H7 (cell line): ENCODE data around the gene ESAM. TPM values are rescaled to one million over a fixed set of nuclear protein-coding genes. Genes with fewer than 3 reads are reported as not detected.
A peak's percentile ranks its signal among the peaks of the same experiment; 100 is the strongest.

ENCODE experiments used
- DNase-seq: peaks from one replicate; pipeline ENCODE4 v3.0.0; 2012
- H3K27me3 ChIP-seq: 2 replicates; pipeline ENCODE4 v1.6.0; 2011; ENCODE audit warnings: mild to moderate bottlenecking, low read length; ENCODE audit not compliant: control insufficient read depth, insufficient read depth
- H3K36me3 ChIP-seq: replicated peaks from 2 replicates; pipeline ENCODE4 v1.5.1; 2011; ENCODE audit warnings: low read length; ENCODE audit not compliant: control insufficient read depth, insufficient read depth
- H3K4me3 ChIP-seq: 2 replicates; pipeline ENCODE4 v1.5.1; 2011; ENCODE audit warnings: low read depth, mild to moderate bottlenecking, control low read depth, low read length, moderate library complexity; ENCODE audit not compliant: insufficient read depth
- total RNA-seq: library from RNA; depleted of rRNA; stranded (reverse); fragments of >200 nt; shearing (Covaris generic); gene quantifications from 2 replicates; pipeline ENCODE4 v1.2.3, GENCODE V29; 2014

ESAM gene
- total RNA-seq, 1 experiment from 2014 or later = 0.38 TPM

DNA sequence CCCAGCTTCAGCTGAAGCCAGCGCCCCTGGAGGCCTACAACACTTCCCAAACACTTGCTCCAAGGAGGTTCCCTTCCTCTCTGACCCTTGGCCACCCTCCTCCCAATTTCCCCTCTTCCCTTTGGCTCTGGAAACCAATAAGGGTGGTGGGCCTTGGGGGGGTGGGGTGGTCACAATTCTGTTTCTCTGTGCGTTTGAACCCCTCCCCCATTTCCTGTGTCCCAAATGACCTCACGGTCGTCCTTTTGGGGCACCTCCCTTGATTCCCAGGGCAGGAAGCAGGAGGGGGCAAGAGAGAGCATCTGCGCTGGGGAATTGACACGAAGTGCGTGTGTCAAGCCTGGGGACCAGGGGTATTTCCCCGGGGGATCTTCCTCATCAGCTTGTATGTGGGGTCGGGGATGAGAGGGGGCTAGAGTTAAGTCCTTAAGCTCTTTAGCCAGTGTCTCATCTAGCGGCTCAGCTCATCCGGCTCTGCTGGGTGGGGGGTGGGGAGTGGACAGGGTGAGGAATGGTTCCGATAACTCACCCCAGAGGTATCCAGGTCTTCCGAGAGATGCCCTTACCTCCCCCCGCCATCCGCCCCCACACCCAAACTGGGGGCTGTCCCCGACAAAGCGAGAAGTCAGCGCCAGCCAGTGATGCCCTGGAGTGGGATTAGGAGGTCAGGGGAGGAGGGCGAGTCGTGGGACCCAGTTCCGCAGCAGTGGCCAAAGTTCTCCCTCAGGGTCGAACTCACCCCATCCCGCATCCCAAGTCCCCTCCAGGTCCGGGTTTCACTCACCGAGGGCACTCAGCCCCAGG, 587 bp downstream of the ESAM start:
- Histone ChIP-seq H3K4me3 (peak overlapping the region; percentile 46), H3K36me3 (no peaks in the 10 kb centered on the region), H3K27me3 (peaks cover 64% of the 10 kb centered on the region)
- DNase-seq = peak; percentile 60

DNA sequence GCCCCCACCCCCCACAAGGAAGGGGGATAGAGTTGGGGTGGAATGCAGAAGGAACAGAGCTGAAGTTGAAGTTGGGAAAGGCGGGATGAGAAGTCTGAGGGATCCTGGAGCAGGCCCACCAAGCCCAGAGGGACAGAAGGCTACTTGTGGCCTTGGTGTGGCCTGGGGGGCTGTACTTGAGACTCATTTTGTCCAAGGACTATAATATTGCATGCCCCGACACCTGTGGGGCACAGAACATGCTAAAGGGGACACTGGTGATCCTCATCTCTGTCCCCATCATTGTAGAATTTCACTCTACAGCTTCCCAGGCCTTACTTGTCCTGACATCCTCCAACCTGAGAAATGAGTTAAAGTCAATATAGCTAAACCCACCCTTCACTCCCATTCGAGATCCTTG, 1.3 kb downstream of the ESAM start:
- no peaks in the 10 kb centered on the region for H3K36me3 ChIP-seq
- H3K27me3 ChIP-seq = peaks cover 71% of the 10 kb centered on the region
- no peak overlapping the region for H3K4me3 ChIP-seq
- no peak for DNase-seq

- Histone ChIP-seq H3K36me3 (no peaks in the 10 kb centered on the region), H3K4me3 (no peak overlapping the region; the same call in 1 of the 2 replicates), H3K27me3 (peaks cover 76% of the 10 kb centered on the region)
- peak; percentile 64 for DNase-seq
Observed at GRCh38 chr11:124760205-124760652, 1.9 kb downstream of the ESAM start.

- no peaks in the 10 kb centered on the region for H3K36me3 ChIP-seq
- peak overlapping the region; percentile 16; the same call in 1 of the 2 replicates for H3K4me3 ChIP-seq
- peak; percentile 81 for DNase-seq
- peaks cover 83% of the 10 kb centered on the region for H3K27me3 ChIP-seq
Observed at GRCh38 chr11:124759266-124760204, 2.6 kb downstream of the ESAM start.

DNA sequence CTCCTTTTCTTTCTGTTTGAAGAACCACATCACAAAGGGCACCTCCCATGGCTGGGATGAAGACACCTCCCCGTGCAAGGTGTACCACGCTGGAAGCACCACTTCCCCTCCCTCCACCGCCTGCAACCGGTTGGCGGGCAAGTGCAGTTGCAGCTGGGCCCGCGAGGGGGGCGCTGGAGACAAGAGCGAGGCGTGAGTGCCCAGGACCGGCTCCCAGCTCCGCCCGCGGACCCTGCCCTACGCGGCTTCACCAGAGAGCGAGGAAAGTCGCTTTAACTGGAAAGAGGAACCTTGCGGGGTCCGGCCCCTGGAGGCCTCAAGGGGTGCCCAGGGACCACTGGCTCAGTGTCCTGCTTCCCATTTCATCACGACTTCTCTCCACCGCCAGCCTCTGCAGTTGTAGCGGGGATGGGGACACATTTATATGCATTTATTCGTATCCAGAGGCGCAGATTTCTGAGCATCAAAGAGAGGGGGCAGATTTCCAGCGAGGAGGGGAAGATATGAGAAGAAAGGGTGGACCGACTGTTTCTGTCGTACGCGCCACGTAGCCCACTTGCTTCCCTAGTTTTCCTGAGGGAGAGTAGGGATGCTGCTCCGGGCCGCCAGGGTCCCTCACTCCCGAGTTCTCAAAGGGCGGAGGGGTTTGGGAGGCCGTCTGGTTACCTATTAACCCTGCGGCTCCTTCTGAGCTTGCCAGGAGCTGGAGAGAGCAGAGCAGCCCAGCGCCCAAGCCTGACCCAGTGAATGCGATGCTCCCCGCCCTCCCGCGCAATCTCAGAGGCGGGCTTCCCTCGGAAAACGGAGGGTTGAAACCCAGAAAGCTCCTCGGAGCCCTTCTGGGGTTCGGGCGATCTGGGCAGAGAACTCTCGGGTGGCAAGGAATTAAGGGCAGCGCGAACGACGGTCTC, 3.5 kb downstream of the ESAM start:
- H3K4me3 ChIP-seq = peak overlapping the region; percentile 26
- H3K27me3 ChIP-seq = peaks cover 92% of the 10 kb centered on the region
- H3K36me3 ChIP-seq = no peaks in the 10 kb centered on the region
- peak; percentile 95 for DNase-seq

GRCh38 chr11:124757320-124757719, 4.8 kb downstream of the ESAM start:
- Histone ChIP-seq H3K36me3 (no peaks in the 10 kb centered on the region), H3K4me3 (no peak overlapping the region), H3K27me3 (peaks cover 98% of the 10 kb centered on the region)
- DNase-seq = no peak

DNA sequence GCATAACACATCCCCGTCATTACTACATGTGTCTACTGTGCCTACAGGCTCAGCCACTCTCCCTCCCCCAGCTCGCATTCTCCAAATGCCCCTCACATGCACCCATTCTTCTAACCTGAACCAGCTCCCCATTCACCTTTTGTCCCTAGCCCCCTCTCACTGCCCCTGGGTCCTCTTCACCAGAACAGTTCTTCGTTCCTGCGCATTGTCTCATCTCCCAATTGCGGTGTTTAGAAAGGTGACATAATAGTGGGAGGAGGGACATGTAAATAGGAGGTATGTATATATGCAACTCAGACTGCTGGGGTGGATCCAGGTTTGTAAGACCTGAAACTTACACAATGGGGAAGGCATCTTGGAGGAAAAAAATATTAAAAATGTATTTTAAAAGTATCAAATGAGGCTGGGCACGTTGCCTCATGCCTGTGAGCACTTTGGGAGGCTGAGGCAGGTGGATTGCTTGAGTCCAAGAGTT, 5.3 kb downstream of the ESAM start:
- peak; percentile 39 for DNase-seq
- H3K4me3 ChIP-seq = no peak overlapping the region
- H3K27me3 ChIP-seq = peaks cover 99% of the 10 kb centered on the region
- H3K36me3 ChIP-seq = no peaks in the 10 kb centered on the region

- no peaks in the 10 kb centered on the region for H3K36me3 ChIP-seq
- DNase-seq = no peak
- peaks cover 99% of the 10 kb centered on the region for H3K27me3 ChIP-seq
- no peak overlapping the region for H3K4me3 ChIP-seq
Observed at GRCh38 chr11:124756033-124756752, 5.9 kb downstream of the ESAM start.

- no peak for DNase-seq
- H3K27me3 ChIP-seq = peaks cover 99% of the 10 kb centered on the region
- no peaks in the 10 kb centered on the region for H3K36me3 ChIP-seq
- no peak overlapping the region for H3K4me3 ChIP-seq
Observed at GRCh38 chr11:124754710-124755109, 7.4 kb downstream of the ESAM start.

DNA sequence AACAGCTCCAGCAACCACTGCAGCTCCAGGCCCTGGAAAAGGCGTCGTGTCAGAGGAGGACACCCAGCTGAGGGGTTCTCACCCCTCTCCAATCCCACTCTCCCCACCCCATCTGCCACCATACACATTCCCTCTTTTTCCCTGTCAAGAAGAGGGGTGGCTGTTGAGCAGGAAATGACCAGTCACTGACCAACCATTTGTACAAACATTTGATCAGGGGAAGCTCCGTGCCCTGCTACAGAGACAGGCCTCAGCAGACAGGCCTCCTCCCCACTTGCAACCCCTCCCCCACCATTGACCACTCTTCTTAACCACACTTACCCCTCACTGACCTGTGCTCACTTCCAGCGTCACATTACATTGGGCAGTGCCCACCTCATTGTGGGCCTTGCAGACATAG, 7.8 kb downstream of the ESAM start:
- Histone ChIP-seq H3K27me3 (peaks cover 99% of the 10 kb centered on the region), H3K36me3 (no peaks in the 10 kb centered on the region), H3K4me3 (no peak overlapping the region)
- DNase-seq = peak; percentile 23

DNA sequence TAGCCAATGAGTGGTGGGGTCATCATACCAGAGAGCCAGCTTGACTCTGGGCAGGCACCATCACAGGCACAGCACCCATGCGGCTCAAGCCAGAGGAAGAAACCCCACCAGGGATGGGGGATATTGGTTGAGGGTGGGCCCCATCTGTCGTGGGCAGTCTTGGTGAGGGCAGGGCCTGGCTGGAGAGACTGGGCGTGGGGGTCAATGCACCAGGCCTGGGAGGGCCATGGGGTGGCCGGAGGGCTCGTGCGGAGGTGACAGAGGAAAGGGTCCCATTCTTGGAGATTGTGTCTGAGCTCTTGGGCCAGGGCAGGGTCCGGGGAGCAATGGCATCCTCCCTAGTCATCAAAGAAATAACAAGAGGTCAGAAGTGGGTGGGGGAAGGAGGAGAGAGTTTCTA, 8.5 kb downstream of the ESAM start:
- peaks cover 99% of the 10 kb centered on the region for H3K27me3 ChIP-seq
- no peak overlapping the region for H3K4me3 ChIP-seq
- peak; percentile 26 for DNase-seq
- no peaks in the 10 kb centered on the region for H3K36me3 ChIP-seq

- H3K4me3 ChIP-seq = no peak overlapping the region
- no peaks in the 10 kb centered on the region for H3K36me3 ChIP-seq
- peak; percentile 49 for DNase-seq
- peaks cover 99% of the 10 kb centered on the region for H3K27me3 ChIP-seq
Observed at GRCh38 chr11:124753205-124753604, 8.9 kb downstream of the ESAM start.

GRCh38 chr11:124752471-124753102, 9.5 kb downstream of the ESAM start:
- DNase-seq = peak; percentile 69
- H3K36me3 ChIP-seq = no peaks in the 10 kb centered on the region
- H3K27me3 ChIP-seq = peaks cover 99% of the 10 kb centered on the region
- H3K4me3 ChIP-seq = peak overlapping the region; percentile 37
